Measurements from ENCODE around the gene CDKAL1.

The CDKAL1 gene

DNA sequence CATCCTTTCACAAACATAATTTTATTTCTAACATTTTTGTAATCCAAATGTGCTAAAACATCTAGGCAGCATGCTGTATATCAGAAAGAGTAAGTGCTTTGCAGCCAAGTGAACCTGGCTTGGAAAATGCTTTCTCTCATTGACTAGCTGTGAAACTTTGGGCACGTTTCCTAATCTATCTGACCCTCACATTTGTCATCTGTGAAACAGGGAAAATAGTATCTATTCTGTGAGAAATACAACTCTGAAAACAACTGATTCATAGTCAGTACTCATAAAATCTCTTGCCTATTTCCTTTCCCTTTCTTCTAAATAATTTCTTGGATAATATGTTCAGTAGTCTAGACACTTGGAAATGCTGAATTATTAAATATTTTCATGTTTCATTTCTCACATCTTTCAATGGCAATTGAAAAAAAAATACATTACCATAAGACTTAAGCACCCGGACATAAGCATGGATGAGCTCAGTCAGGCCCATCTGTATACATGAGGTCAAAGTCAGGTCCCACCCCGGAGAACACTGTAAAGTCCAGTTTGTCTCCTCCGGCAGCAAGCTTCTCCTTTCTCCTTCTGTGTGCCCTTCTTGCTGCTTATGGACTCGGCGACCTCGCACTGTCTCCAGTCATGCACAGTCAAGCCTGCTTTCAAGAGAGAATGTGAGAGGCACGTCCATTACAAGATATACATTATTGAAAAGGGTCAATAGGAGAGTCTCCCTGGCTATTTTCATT lies 604.2 kb downstream of the CDKAL1 start:
- no peak for TF ChIP-seq CEBPB (IDR thresholded peaks at IDR 0.05)

- TF ChIP-seq EP300 (IDR thresholded peaks at IDR 0.05; ENCODE audit: borderline replicate concordance) (no peak), FOXM1 (IDR thresholded peaks at IDR 0.05; ENCODE audit: borderline replicate concordance, low read depth) (no peak), TAF1 (IDR thresholded peaks at IDR 0.05; ENCODE audit: low read depth) (no peak), YY1 (IDR thresholded peaks at IDR 0.05; ENCODE audit: low read depth) (no peak), EGR1 (IDR thresholded peaks at IDR 0.05) (no peak), USF1 (IDR thresholded peaks at IDR 0.05) (no peak), TEAD4 (IDR thresholded peaks at IDR 0.05) (no peak), RAD21 (IDR thresholded peaks at IDR 0.05; ENCODE audit: low read depth) (no peak), NFIC (IDR thresholded peaks at IDR 0.05) (no peak), CEBPB (IDR thresholded peaks at IDR 0.05) (no peak), ZBTB7A (IDR thresholded peaks at IDR 0.05; ENCODE audit: low read depth) (no peak), TCF12 (IDR thresholded peaks at IDR 0.05; ENCODE audit: low read depth) (no peak)
- TF ChIP-seq, protein P1, sequence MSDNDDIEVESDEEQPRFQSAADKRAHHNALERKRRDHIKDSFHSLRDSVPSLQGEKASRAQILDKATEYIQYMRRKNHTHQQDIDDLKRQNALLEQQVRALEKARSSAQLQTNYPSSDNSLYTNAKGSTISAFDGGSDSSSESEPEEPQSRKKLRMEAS (IDR thresholded peaks at IDR 0.05) = no peak
These were observed 606.7 kb downstream of the CDKAL1 start for GRCh38 chr6:21140966-21141365.

DNA sequence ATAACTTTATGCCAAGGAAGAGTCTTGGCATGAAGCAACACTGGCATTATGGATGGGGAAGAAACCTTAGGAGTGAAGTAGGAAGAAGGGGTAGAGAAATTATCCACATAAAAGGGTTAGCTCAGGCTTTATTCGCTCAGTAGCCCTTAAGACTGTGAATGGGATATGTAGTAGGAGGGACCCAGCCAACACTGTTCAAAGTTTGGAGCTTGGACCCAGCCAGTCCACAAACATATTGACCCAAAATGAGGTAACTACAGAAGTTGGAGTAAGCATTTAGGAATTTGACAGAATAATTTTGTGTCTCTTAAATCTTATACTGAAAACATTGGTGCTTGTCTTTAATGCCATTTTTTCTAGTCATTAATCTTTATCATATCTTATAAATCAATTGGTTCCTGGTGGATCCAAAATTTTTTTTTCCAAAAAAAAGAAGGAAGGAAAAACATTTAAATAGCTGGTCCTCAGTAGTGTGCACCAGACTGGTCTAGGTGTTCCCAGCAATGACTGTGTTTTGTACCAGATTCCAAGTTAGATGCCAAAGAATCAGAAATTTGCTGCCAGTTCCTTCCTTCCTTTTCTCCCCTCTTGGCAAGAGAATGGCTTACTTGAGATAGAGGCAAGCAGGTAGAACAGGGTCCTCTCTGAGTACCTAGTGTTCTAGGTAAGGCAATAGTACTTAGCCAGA lies 607.5 kb downstream of the CDKAL1 start:
- TF ChIP-seq CEBPB (IDR thresholded peaks at IDR 0.05) (no peak), FOXM1 (IDR thresholded peaks at IDR 0.05; ENCODE audit: borderline replicate concordance, low read depth) (no peak), TAF1 (IDR thresholded peaks at IDR 0.05; ENCODE audit: low read depth) (no peak), EP300 (IDR thresholded peaks at IDR 0.05; ENCODE audit: borderline replicate concordance) (no peak), USF1 (IDR thresholded peaks at IDR 0.05) (no peak), CREB1 (IDR thresholded peaks at IDR 0.05; ENCODE audit: low read depth) (no peak), EGR1 (IDR thresholded peaks at IDR 0.05) (no peak), ZBTB7A (IDR thresholded peaks at IDR 0.05; ENCODE audit: low read depth) (no peak), RAD21 (IDR thresholded peaks at IDR 0.05; ENCODE audit: low read depth) (no peak), REST (IDR thresholded peaks at IDR 0.05; ENCODE audit: low read depth) (no peak), NFIC (IDR thresholded peaks at IDR 0.05) (no peak), YY1 (IDR thresholded peaks at IDR 0.05; ENCODE audit: low read depth) (no peak)
- TF ChIP-seq, protein P1 (IDR thresholded peaks at IDR 0.05) = no peak

DNA sequence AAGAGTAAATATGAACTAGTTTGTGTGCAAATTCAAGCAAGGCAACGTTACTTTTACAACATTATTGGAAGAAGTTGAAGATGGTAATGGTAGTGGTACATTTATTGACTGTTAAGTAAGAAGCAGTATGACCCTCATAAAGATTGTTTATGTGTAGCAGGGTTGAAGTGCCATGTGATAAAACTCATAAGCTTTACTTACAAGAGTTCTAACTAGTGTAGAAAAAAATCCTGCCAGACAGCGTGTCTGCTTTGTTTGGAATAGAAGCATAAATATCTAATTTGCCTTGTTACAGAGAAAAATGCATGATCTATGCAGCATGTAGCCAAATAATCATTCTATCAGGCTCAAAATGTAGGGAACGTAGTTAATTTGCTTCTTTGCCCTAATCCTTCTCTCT lies 608.5 kb downstream of the CDKAL1 start:
- TF ChIP-seq CREB1 (IDR thresholded peaks at IDR 0.05; ENCODE audit: low read depth) (no peak), TCF12 (IDR thresholded peaks at IDR 0.05; ENCODE audit: low read depth) (no peak), RAD21 (IDR thresholded peaks at IDR 0.05; ENCODE audit: low read depth) (no peak), EP300 (IDR thresholded peaks at IDR 0.05; ENCODE audit: borderline replicate concordance) (no peak), TEAD4 (IDR thresholded peaks at IDR 0.05) (no peak), EGR1 (IDR thresholded peaks at IDR 0.05) (no peak), YY1 (IDR thresholded peaks at IDR 0.05; ENCODE audit: low read depth) (no peak), FOXM1 (IDR thresholded peaks at IDR 0.05; ENCODE audit: borderline replicate concordance, low read depth) (no peak), TAF1 (IDR thresholded peaks at IDR 0.05; ENCODE audit: low read depth) (no peak), NFIC (IDR thresholded peaks at IDR 0.05) (no peak)
- TF ChIP-seq, protein P1 (IDR thresholded peaks at IDR 0.05) = no peak

DNA sequence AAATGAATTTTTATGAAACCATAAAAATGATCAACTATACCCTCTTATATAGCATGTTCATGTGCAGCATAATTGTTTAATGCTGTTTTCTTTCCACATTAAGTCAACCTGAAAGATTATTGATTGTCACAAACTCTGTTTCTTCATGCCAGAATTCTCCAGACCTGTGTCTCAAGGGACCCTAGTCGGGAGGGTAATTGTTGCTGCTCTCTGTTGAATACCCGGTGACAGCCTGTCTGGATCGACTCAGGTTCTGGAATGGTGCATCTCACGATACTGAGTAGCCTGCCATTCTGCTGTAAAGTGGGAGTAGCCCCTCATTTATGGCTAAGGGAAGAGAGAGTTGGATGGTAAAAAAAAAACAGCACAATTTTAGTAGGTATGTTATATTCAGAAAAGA lies 609.4 kb downstream of the CDKAL1 start:
- TF ChIP-seq TCF12 (IDR thresholded peaks at IDR 0.05; ENCODE audit: low read depth) = no peak
- no peak for TF ChIP-seq TEAD4 (IDR thresholded peaks at IDR 0.05)
- TF ChIP-seq ZBTB7A (IDR thresholded peaks at IDR 0.05; ENCODE audit: low read depth) = no peak
- no peak for TF ChIP-seq CEBPB (IDR thresholded peaks at IDR 0.05)
- TF ChIP-seq, protein P1 (IDR thresholded peaks at IDR 0.05) = no peak
- TF ChIP-seq EGR1 (IDR thresholded peaks at IDR 0.05) = no peak
- TF ChIP-seq EP300 (IDR thresholded peaks at IDR 0.05; ENCODE audit: borderline replicate concordance) = no peak
- TF ChIP-seq REST (IDR thresholded peaks at IDR 0.05; ENCODE audit: low read depth) = no peak
- TF ChIP-seq USF1 (IDR thresholded peaks at IDR 0.05) = no peak
- TF ChIP-seq FOXM1 (IDR thresholded peaks at IDR 0.05; ENCODE audit: borderline replicate concordance, low read depth) = no peak
- no peak for TF ChIP-seq YY1 (IDR thresholded peaks at IDR 0.05; ENCODE audit: low read depth)
- no peak for TF ChIP-seq TAF1 (IDR thresholded peaks at IDR 0.05; ENCODE audit: low read depth)
- TF ChIP-seq CREB1 (IDR thresholded peaks at IDR 0.05; ENCODE audit: low read depth) = no peak
- no peak for TF ChIP-seq NFIC (IDR thresholded peaks at IDR 0.05)
- no peak for TF ChIP-seq RAD21 (IDR thresholded peaks at IDR 0.05; ENCODE audit: low read depth)
